ENCODE measurements around the gene SLC26A4.

Gene SLC26A4

GRCh38 chr7:107743567-107744344, 83.1 kb downstream of the SLC26A4 start, which contains the start of gene CBLL1:
CBLL1 (plus strand) TSS chr7:107744142; CDS start chr7:107744164, 22 bp downstream.
- Histone ChIP-seq H3K4me3 (ENCODE audit: low read length) (peak within 1 kb of the TSS; percentile 96), H3K4me1 (ENCODE audit: control insufficient read depth, insufficient read depth, low read length) (peaks cover 13% of the 10 kb centered on the region), H3K27ac (ENCODE audit: low read depth, low read length) (peak within 1 kb of the TSS; percentile 99), H3K36me3 (ENCODE audit: control insufficient read depth, insufficient read depth, low read length) (no peaks in the 10 kb centered on the region), H3K9ac (ENCODE audit: low read length) (peak within 1 kb of the TSS; percentile 99), H3K27me3 (ENCODE audit: control insufficient read depth, insufficient read depth, low read length) (no peaks in the 10 kb centered on the region)

- Histone ChIP-seq H3K9ac (ENCODE audit: low read length) (peak overlapping the region; percentile 99), H3K27ac (ENCODE audit: low read depth, low read length) (peak overlapping the region; percentile 99), H3K4me1 (ENCODE audit: control insufficient read depth, insufficient read depth, low read length) (peaks cover 13% of the 10 kb centered on the region), H3K36me3 (ENCODE audit: control insufficient read depth, insufficient read depth, low read length) (no peaks in the 10 kb centered on the region), H3K4me3 (ENCODE audit: low read length) (peak overlapping the region; percentile 96), H3K27me3 (ENCODE audit: control insufficient read depth, insufficient read depth, low read length) (no peaks in the 10 kb centered on the region)
Observed at GRCh38 chr7:107744345-107744750, 83.7 kb downstream of the SLC26A4 start.

- peaks cover 13% of the 10 kb centered on the region for H3K4me1 ChIP-seq (ENCODE audit: control insufficient read depth, insufficient read depth, low read length)
Observed at GRCh38 chr7:107746006-107746405, 85.4 kb downstream of the SLC26A4 start.

GRCh38 chr7:107751113-107751512, 90.5 kb downstream of the SLC26A4 start:
- Histone ChIP-seq H3K36me3 (ENCODE audit: control insufficient read depth, insufficient read depth, low read length) (peaks cover 8% of the 10 kb centered on the region), H3K27ac (ENCODE audit: low read depth, low read length) (no peak overlapping the region), H3K4me3 (ENCODE audit: low read length) (no peak overlapping the region), H3K27me3 (ENCODE audit: control insufficient read depth, insufficient read depth, low read length) (no peaks in the 10 kb centered on the region), H3K9ac (ENCODE audit: low read length) (no peak overlapping the region), H3K4me1 (ENCODE audit: control insufficient read depth, insufficient read depth, low read length) (no peaks in the 10 kb centered on the region)

More at GRCh38 chr7:107746006-107746405, 85.4 kb downstream of the SLC26A4 start:
- Histone ChIP-seq H3K27me3 (ENCODE audit: control insufficient read depth, insufficient read depth, low read length) (no peaks in the 10 kb centered on the region), H3K36me3 (ENCODE audit: control insufficient read depth, insufficient read depth, low read length) (peaks cover 2% of the 10 kb centered on the region), H3K27ac (ENCODE audit: low read depth, low read length) (no peak overlapping the region), H3K9ac (ENCODE audit: low read length) (no peak overlapping the region), H3K4me3 (ENCODE audit: low read length) (peak overlapping the region; percentile 18)

DNA sequence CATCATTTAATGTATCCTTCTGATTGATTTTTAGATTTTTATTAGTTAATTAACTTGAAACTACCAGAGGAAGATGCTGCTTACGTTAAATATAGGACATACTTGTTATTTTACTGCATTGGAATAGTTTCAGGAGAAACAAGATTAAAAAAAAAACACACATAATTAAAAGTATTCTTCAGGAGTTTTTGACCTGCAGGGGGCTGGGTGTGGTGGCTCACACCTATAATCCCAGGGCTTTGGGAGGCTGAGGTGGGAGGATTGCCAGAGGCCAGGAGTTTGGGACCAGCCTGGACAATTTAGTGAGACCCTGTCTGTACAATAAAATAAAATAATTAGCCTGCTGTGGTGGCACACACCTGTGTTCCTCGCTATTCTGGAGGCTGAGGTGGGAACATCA, 94.0 kb downstream of the SLC26A4 start:
- H3K36me3 ChIP-seq (ENCODE audit: control insufficient read depth, insufficient read depth, low read length) = peaks cover 19% of the 10 kb centered on the region
- no peak overlapping the region for H3K9ac ChIP-seq (ENCODE audit: low read length)
- H3K4me3 ChIP-seq (ENCODE audit: low read length) = no peak overlapping the region
- no peaks in the 10 kb centered on the region for H3K4me1 ChIP-seq (ENCODE audit: control insufficient read depth, insufficient read depth, low read length)
- no peak overlapping the region for H3K27ac ChIP-seq (ENCODE audit: low read depth, low read length)
- no peaks in the 10 kb centered on the region for H3K27me3 ChIP-seq (ENCODE audit: control insufficient read depth, insufficient read depth, low read length)

DNA sequence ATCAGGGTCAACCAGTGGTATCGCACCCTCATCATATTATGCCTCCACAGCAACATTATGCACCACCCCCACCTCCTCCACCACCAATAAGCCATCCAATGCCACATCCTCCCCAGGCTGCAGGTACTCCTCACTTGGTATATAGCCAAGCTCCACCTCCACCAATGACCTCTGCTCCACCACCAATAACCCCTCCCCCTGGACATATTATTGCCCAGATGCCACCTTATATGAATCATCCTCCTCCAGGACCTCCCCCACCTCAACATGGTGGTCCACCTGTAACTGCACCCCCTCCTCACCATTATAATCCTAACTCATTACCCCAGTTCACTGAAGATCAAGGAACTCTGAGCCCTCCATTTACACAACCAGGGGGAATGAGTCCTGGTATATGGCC, 98.0 kb downstream of the SLC26A4 start:
- Histone ChIP-seq H3K4me3 (ENCODE audit: low read length) (no peak overlapping the region), H3K36me3 (ENCODE audit: control insufficient read depth, insufficient read depth, low read length) (peaks cover 17% of the 10 kb centered on the region), H3K27ac (ENCODE audit: low read depth, low read length) (no peak overlapping the region), H3K9ac (ENCODE audit: low read length) (no peak overlapping the region), H3K27me3 (ENCODE audit: control insufficient read depth, insufficient read depth, low read length) (no peaks in the 10 kb centered on the region), H3K4me1 (ENCODE audit: control insufficient read depth, insufficient read depth, low read length) (no peaks in the 10 kb centered on the region)

GRCh38 chr7:107767391-107767790, 106.8 kb downstream of the SLC26A4 start:
- Histone ChIP-seq H3K4me3 (ENCODE audit: low read length) (no peak overlapping the region), H3K36me3 (ENCODE audit: control insufficient read depth, insufficient read depth, low read length) (peaks cover 2% of the 10 kb centered on the region)

More at GRCh38 chr7:107767391-107767790, 106.8 kb downstream of the SLC26A4 start:
- H3K4me1 ChIP-seq (ENCODE audit: control insufficient read depth, insufficient read depth, low read length) = no peaks in the 10 kb centered on the region
- H3K27ac ChIP-seq (ENCODE audit: low read depth, low read length) = no peak overlapping the region
- no peaks in the 10 kb centered on the region for H3K27me3 ChIP-seq (ENCODE audit: control insufficient read depth, insufficient read depth, low read length)
- H3K9ac ChIP-seq (ENCODE audit: low read length) = no peak overlapping the region

Data from rectal smooth muscle tissue (tissue), 1 donor.